Raji (cell line): ENCODE results near the gene UQCC3.
A peak's percentile ranks its signal among the peaks of the same experiment; 100 is the strongest.

ENCODE experiments used
- POLR2A ChIP-seq: IDR thresholded peaks from 2 replicates; pipeline ENCODE4 v1.6.1; 2011; ENCODE audit warnings: low read depth, low read length, control low read depth; ENCODE audit not compliant: insufficient read depth

UQCC3 gene

GRCh38 chr11:62656796-62657429, 14.6 kb upstream of the UQCC3 start:
- TF ChIP-seq POLR2A, result no peak

GRCh38 chr11:62664405-62665074, 6.9 kb upstream of the UQCC3 start:
- no peak for TF ChIP-seq POLR2A

- peak; percentile 93 for TF ChIP-seq POLR2A
These were observed 6.3 kb upstream of the UQCC3 start, which contains the start of the genes C11orf98 and CSKMT for GRCh38 chr11:62665075-62665598. C11orf98 (minus strand) TSS chr11:62665210; CDS start chr11:62665169, 41 bp downstream. CSKMT (plus strand) TSS chr11:62665312; CDS start chr11:62665880, 568 bp downstream.

- TF ChIP-seq POLR2A, result no peak; the same call in 1 of the 2 replicates
These were observed 5.7 kb upstream of the UQCC3 start for GRCh38 chr11:62665599-62666258.

- peak; percentile 69 for TF ChIP-seq POLR2A
These were observed 5.1 kb upstream of the UQCC3 start for GRCh38 chr11:62666259-62666926.

- TF ChIP-seq POLR2A, result peak; percentile 36; the same call in 1 of the 2 replicates
These were observed 4.0 kb upstream of the UQCC3 start for GRCh38 chr11:62667460-62667859.

GRCh38 chr11:62669420-62670161, 1.9 kb upstream of the UQCC3 start:
- peak; percentile 43; the same call in 1 of the 2 replicates for TF ChIP-seq POLR2A

- no peak for TF ChIP-seq POLR2A
These were observed 251 bp upstream of the UQCC3 start for GRCh38 chr11:62671236-62671607.

- 0 out of 2 replicates have a peak, but pooled peaks have one; percentile 3 for TF ChIP-seq POLR2A
These were observed 1.7 kb downstream of the UQCC3 start for GRCh38 chr11:62673196-62673525.

GRCh38 chr11:62676698-62677097, 5.2 kb downstream of the UQCC3 start:
- TF ChIP-seq POLR2A, result no peak

- no peak for TF ChIP-seq POLR2A
These were observed 5.7 kb downstream of the UQCC3 start for GRCh38 chr11:62677156-62677555.

GRCh38 chr11:62677714-62678113, 6.2 kb downstream of the UQCC3 start:
- no peak for TF ChIP-seq POLR2A

- no peak for TF ChIP-seq POLR2A
These were observed 6.9 kb downstream of the UQCC3 start for GRCh38 chr11:62678433-62678769.
